DMS114 treated with DMSO at 0.1 percent for 48 hours (cell line): ENCODE data around the gene TUBA3E.
"Not testable (repeated sequence)": the region's sequence is repeated elsewhere in the genome, so short reads cannot be mapped to it uniquely, and the experiment has no call there.

ENCODE experiments used
- DNase-seq: peaks from one replicate; lab custom pipeline; 2025; ENCODE audit not compliant: unreplicated experiment; lab: John Stamatoyannopoulos, UW

The TUBA3E gene

GRCh38 chr2:130165293-130166016, 32.8 kb downstream of the TUBA3E start:
- DNase-seq, result no peak

GRCh38 chr2:130162968-130163367, 35.3 kb downstream of the TUBA3E start:
- no peak for DNase-seq

- DNase-seq, result not testable (repeated sequence)
Observed at GRCh38 chr2:130162486-130162885, 35.8 kb downstream of the TUBA3E start.

GRCh38 chr2:130160838-130161705, 37.2 kb downstream of the TUBA3E start:
- DNase-seq, result not testable (repeated sequence)

- no peak for DNase-seq
Observed at GRCh38 chr2:130160131-130160530, 38.1 kb downstream of the TUBA3E start.

GRCh38 chr2:130159376-130159775, 38.9 kb downstream of the TUBA3E start:
- DNase-seq, result not testable (repeated sequence)

GRCh38 chr2:130158631-130159030, 39.6 kb downstream of the TUBA3E start:
- no peak for DNase-seq

GRCh38 chr2:130157825-130158514, 40.3 kb downstream of the TUBA3E start:
- not testable (repeated sequence) for DNase-seq

- DNase-seq, result not testable (repeated sequence)
Observed at GRCh38 chr2:130157354-130157753, 40.9 kb downstream of the TUBA3E start.

GRCh38 chr2:130156624-130157004, 41.6 kb downstream of the TUBA3E start:
- DNase-seq, result no peak

GRCh38 chr2:130155956-130156623, 42.1 kb downstream of the TUBA3E start:
- not testable (repeated sequence) for DNase-seq

- no peak for DNase-seq
Observed at GRCh38 chr2:130154773-130155765, 43.2 kb downstream of the TUBA3E start.

GRCh38 chr2:130154423-130154770, 43.8 kb downstream of the TUBA3E start:
- DNase-seq, result not testable (repeated sequence)

GRCh38 chr2:130153721-130154422, 44.4 kb downstream of the TUBA3E start:
- not testable (repeated sequence) for DNase-seq

GRCh38 chr2:130152816-130153595, 45.2 kb downstream of the TUBA3E start:
- no peak for DNase-seq

- DNase-seq, result not testable (repeated sequence)
Observed at GRCh38 chr2:130152136-130152815, 46.0 kb downstream of the TUBA3E start.

- not testable (repeated sequence) for DNase-seq
Observed at GRCh38 chr2:130151145-130151512, 47.1 kb downstream of the TUBA3E start.
